GM13977 (cell line): ENCODE measurements around the gene HTATSF1.

ENCODE experiments used
- DNase-seq: peaks from one replicate; pipeline ENCODE4 v3.0.0; 2012; ENCODE audit warnings: low spot score
- in situ Hi-C: fragments of 300-500 bp; cut with MboI; formaldehyde crosslinking; loops from one replicate; pipeline ENCODE4 v1.12.0; 2022; ENCODE audit warnings: low sequenced_read_pairs, low pct_unique_long_range_greater_than_20kb, mixed read lengths, inconsistent platforms; ENCODE audit not compliant: unreplicated experiment
- TF ChIP-seq, protein P1 (sequence below): IDR thresholded peaks from 2 replicates; pipeline ENCODE4 v1.5.1; 2012; ENCODE audit warnings: mild to moderate bottlenecking, control low read depth; ENCODE audit not compliant: insufficient read depth; ENCODE audit errors: extremely low read depth, missing control alignments

The HTATSF1 gene

DNA sequence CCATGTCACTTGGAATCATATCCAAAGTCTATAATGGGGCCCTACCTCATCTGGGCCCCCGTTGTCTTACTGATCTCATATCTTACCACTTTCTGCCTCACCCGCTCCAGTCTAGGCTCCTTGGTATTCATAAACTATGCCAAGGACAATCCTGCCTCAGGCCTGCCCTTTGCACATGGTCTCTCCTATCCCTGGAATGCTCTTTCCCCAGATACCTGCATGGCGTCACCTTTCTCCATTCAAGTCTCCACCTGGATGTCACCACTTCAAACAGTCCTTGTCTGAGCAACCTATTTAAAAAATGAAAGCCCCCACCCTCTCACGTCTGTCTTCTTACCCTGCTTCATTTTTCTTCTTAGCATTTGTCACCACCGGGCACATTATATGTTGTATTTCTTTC, 42.8 kb downstream of the HTATSF1 start:
- TF ChIP-seq, protein P1, sequence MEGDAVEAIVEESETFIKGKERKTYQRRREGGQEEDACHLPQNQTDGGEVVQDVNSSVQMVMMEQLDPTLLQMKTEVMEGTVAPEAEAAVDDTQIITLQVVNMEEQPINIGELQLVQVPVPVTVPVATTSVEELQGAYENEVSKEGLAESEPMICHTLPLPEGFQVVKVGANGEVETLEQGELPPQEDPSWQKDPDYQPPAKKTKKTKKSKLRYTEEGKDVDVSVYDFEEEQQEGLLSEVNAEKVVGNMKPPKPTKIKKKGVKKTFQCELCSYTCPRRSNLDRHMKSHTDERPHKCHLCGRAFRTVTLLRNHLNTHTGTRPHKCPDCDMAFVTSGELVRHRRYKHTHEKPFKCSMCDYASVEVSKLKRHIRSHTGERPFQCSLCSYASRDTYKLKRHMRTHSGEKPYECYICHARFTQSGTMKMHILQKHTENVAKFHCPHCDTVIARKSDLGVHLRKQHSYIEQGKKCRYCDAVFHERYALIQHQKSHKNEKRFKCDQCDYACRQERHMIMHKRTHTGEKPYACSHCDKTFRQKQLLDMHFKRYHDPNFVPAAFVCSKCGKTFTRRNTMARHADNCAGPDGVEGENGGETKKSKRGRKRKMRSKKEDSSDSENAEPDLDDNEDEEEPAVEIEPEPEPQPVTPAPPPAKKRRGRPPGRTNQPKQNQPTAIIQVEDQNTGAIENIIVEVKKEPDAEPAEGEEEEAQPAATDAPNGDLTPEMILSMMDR: no peak
- no peak for DNase-seq
- in situ Hi-C loops: no loop called here

DNA sequence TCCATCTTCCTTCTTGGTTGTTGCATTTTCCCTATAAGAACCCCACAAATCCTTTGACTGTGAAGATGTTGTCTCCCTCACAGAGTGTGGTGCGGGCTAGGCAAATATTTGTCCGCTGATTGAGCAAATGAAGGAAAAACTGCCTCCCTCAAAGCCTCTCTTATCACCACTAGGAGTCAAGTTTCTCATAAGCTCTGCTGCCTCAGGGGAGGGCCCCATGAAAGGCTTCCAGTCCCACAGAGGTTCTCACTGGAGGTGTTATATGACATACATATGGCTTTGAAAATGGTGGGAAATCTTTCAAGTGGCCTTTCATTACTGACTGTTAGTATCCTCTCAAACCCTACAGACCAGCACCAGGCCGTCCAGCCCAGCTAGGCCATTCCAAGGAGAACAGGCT, 43.9 kb downstream of the HTATSF1 start:
- in situ Hi-C loops: no loop called here
- TF ChIP-seq, protein P1: no peak
- no peak for DNase-seq

DNA sequence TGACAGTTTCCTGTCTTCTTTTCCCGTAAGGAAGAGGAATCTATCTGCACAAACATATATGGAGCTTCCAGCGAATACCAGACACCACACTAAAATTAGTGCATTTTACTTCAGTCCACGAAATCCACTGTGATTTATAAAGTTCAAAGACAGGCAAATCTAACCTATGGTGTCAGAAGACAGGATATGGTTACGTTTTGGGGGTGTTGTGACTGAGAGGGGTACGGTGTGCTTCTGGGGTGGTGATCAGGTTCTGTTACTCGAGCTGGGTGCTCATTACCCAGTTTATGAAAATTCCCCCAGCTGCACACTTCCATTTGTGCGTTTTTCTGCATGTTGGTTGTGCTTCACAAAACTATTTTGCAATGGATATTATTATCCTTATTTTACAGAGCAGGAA, 44.9 kb downstream of the HTATSF1 start:
- DNase-seq: no peak
- TF ChIP-seq, protein P1: no peak
- in situ Hi-C loops: no loop called here

DNA sequence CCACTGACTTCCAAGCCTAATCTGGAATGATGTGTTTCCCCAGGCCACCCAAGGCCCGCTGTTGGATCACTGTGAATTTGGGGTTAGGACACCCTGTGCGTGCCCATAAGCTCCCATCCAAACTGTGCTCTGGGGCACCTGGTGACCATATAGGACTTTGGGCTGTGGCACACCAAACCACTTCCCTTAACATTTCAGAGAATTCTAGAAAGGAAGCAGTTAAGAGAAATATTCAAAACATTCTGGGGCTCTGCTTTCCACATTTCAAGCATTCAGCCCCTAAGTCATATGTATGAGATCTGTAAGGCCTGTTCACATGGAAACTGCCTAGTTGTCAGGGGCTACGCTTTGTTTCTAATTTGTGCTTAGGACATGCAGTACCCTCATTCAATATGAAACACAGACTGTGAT, 49.0 kb downstream of the HTATSF1 start:
- in situ Hi-C loops: no loop called here
- DNase-seq: no peak
- TF ChIP-seq, protein P1: no peak

DNA sequence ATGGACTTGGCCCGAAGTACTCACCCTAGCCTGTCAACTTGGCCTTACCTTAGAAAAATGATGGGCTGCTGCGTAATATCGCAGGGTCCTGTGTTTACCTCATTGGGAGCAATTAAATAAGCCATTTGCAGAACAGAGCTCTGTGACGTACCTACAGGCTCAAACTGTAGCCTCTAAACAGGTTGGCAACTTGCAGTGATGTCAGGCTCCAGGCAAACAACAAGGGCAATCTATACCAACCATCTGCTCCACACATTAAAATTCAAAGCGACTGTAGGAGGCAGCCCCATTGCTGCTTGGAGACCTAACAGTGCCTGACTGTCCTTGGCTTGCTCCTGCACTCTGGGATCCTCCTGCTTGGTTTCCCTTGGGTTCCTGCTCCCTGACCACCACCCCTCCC, 51.8 kb downstream of the HTATSF1 start:
- in situ Hi-C loops: no loop called here
- no peak for DNase-seq
- TF ChIP-seq, protein P1: no peak

DNA sequence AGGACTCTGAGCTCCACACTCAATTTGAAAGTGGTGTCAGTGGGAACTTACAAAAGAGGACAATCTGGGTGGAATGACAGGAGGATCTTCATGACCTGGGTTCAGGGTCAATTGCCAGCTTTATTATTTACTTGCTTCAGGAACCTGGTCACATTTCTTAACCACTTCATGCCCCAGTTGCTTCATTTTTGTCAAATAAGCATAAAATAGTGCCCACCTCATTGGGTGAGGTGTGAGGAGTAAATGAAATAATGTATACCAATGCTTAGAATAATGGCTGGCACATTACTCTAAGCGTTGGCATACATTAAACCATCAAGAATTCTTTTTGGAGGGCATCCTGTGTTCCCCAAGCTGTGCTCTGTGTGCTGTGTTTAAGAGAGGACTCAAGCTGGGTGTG, 54.0 kb downstream of the HTATSF1 start:
- in situ Hi-C loops: no loop called here
- DNase-seq: no peak
- TF ChIP-seq, protein P1: no peak

DNA sequence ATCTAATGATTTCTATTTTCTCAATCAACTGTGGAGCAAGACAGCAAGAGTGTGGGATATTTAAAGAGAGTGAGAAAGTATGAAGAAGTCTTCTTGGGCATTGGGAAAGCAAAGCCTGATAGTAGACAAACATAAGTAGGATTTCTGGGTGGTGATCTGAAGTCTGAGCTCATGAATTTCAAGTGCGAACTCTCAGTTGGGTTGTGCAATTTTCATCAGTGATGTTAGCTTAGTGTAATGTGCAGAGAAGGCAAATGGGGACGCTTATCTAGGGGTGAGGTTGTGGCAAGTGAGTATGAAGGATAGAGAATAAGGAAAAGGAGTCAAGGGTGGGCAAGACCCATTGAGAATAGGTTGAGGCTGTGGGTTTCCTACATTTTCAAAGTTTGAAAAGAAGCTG, 58.3 kb downstream of the HTATSF1 start:
- TF ChIP-seq, protein P1: no peak
- in situ Hi-C loops: no loop called here
- DNase-seq: no peak
